IMR-90 (cell line): ENCODE results near the gene DMAC2. TPM values are rescaled to one million over a fixed set of nuclear protein-coding genes. Genes with fewer than 3 reads are reported as not detected.

Experiments
- ATAC-seq: fragments of 200-7000 bp; cut with Tn5 transposase; 2 replicates; pipeline ENCODE4 v1.9.1; 2020; ENCODE audit warnings: low read depth, mild to moderate bottlenecking, moderate library complexity
- BruUV-seq: library from RNA; stranded (reverse); fragments of 400-500 nt; replicated peaks from 2 replicates; lab custom pipeline; 2021; lab: Mats Ljungman, UMichigan
- CTCF ChIA-PET: fragments of 300-600 bp; formaldehyde crosslinking; extraction: SDS; loops from one replicate; lab custom pipeline; 2021; ENCODE audit warnings: antibody characterized with exemption; lab: Yijun Ruan, JAX
- POLR2A ChIA-PET: fragments of 300-600 bp; sonication (Branson Sonifier 250); formaldehyde crosslinking; loops from one replicate; lab custom pipeline; 2022; ENCODE audit warnings: antibody characterized with exemption; ENCODE audit not compliant: unreplicated experiment; lab: Charles Lee
- DNase-seq: peaks from one replicate; pipeline ENCODE4 v3.0.0; 2013
- H2AFZ ChIP-seq: replicated peaks from 2 replicates; pipeline ENCODE3; 2013; ENCODE audit warnings: low read length, mild to moderate bottlenecking; ENCODE audit not compliant: poor library complexity
- H2AK5ac ChIP-seq: 2 replicates; pipeline ENCODE4 v1.6.1; 2013; ENCODE audit warnings: low read depth, low read length, inconsistent platforms
- H2AK9ac ChIP-seq: replicated peaks from 2 replicates; pipeline ENCODE3; 2013; ENCODE audit warnings: mild to moderate bottlenecking, low read depth, low read length, moderate library complexity; ENCODE audit not compliant: poor library complexity
- H2BK120ac ChIP-seq: 2 replicates; pipeline ENCODE4 v1.6.1; 2013; ENCODE audit warnings: low read depth, low read length, inconsistent platforms
- H2BK15ac ChIP-seq: 3 replicates; pipeline ENCODE4 v1.6.1; 2013; ENCODE audit warnings: low read depth, low read length, inconsistent platforms
- H2BK20ac ChIP-seq: 2 replicates; pipeline ENCODE4 v1.6.1; 2013; ENCODE audit warnings: low read depth, mild to moderate bottlenecking, inconsistent platforms, low read length, moderate library complexity
- H2BK5ac ChIP-seq: 2 replicates; pipeline ENCODE4 v1.6.1; 2013; ENCODE audit warnings: mild to moderate bottlenecking, low read depth, low read length, inconsistent platforms; ENCODE audit not compliant: poor library complexity, severe bottlenecking
- H3K14ac ChIP-seq: replicated peaks from 2 replicates; pipeline ENCODE4 v1.6.1; 2013; ENCODE audit warnings: low read depth, low read length, inconsistent platforms
- H3K18ac ChIP-seq: 2 replicates; pipeline ENCODE4 v1.6.1; 2013; ENCODE audit warnings: low read depth, low read length, control low read depth
- H3K23ac ChIP-seq: 2 replicates; pipeline ENCODE4 v1.6.1; 2013; ENCODE audit warnings: low read depth, low read length, inconsistent platforms
- H3K27ac ChIP-seq: 2 replicates; pipeline ENCODE4 v1.5.1; 2013; ENCODE audit warnings: mild to moderate bottlenecking, control low read depth, low read length; ENCODE audit not compliant: insufficient read depth
- H3K27me3 ChIP-seq: 2 replicates; pipeline ENCODE4 v1.6.1; 2013; ENCODE audit warnings: low read length; ENCODE audit not compliant: control insufficient read depth, insufficient read depth
- H3K36me3 ChIP-seq: 2 replicates; pipeline ENCODE4 v1.6.1; 2013; ENCODE audit warnings: low read length, mixed read lengths; ENCODE audit not compliant: control insufficient read depth, insufficient read depth
- H3K4ac ChIP-seq: 2 replicates; pipeline ENCODE4 v1.6.1; 2013; ENCODE audit warnings: low read depth, low read length, inconsistent platforms
- H3K4me1 ChIP-seq: 2 replicates; pipeline ENCODE4 v1.6.1; 2013; ENCODE audit warnings: low read length, mixed read lengths; ENCODE audit not compliant: control insufficient read depth, insufficient read depth
- H3K4me2 ChIP-seq: 2 replicates; pipeline ENCODE4 v1.6.1; 2013; ENCODE audit warnings: low read depth, mild to moderate bottlenecking, control low read depth, low read length, moderate library complexity
- H3K4me3 ChIP-seq: 2 replicates; pipeline ENCODE4 v1.5.1; 2013; ENCODE audit warnings: low read depth, mild to moderate bottlenecking, control low read depth, low read length, moderate library complexity; ENCODE audit not compliant: insufficient read depth
- H3K56ac ChIP-seq: 2 replicates; pipeline ENCODE4 v1.6.1; 2013; ENCODE audit warnings: low read length, inconsistent platforms; ENCODE audit not compliant: insufficient read depth; ENCODE audit errors: extremely low read depth
- H3K79me1 ChIP-seq, 2 experiments: 2 replicates each; pipeline ENCODE4 v1.6.1; 2013; ENCODE audit warnings: low read length in 2 of 2, inconsistent platforms in 1 of 2, low read depth in 1 of 2
- H3K9ac ChIP-seq: 2 replicates; pipeline ENCODE4 v1.6.1; 2013; ENCODE audit warnings: low read depth, low read length, control low read depth
- H3K9me1 ChIP-seq: 2 replicates; pipeline ENCODE4 v1.6.1; 2013; ENCODE audit warnings: low read length, inconsistent platforms; ENCODE audit not compliant: insufficient read depth
- H3K9me3 ChIP-seq: 2 replicates; pipeline ENCODE4 v1.6.1; 2013; ENCODE audit warnings: low read length; ENCODE audit not compliant: control insufficient read depth, insufficient read depth
- H4K20me1 ChIP-seq: 2 replicates; pipeline ENCODE4 v1.6.1; 2013; ENCODE audit warnings: low read length, inconsistent platforms; ENCODE audit not compliant: insufficient read depth
- H4K5ac ChIP-seq: 2 replicates; pipeline ENCODE4 v1.6.1; 2013; ENCODE audit warnings: mild to moderate bottlenecking, low read depth, low read length, control low read depth
- H4K8ac ChIP-seq, 2 experiments: 2 replicates each; pipeline ENCODE4 v1.6.1; 2013; ENCODE audit warnings: low read depth in 2 of 2, low read length in 2 of 2, control low read depth in 1 of 2, inconsistent platforms in 1 of 2
- H4K91ac ChIP-seq: 2 replicates; pipeline ENCODE4 v1.6.1; 2013; ENCODE audit warnings: low read depth, low read length, inconsistent platforms; ENCODE audit not compliant: insufficient read depth
- CHD1 ChIP-seq: IDR thresholded peaks from 2 replicates; pipeline ENCODE4 v1.6.1; 2012; ENCODE audit warnings: low read depth, low read length, improper control_type of control experiment
- CTCF ChIP-seq: conservative IDR thresholded peaks from 2 replicates; pipeline ENCODE4 v1.5.1; 2012; ENCODE audit warnings: mild to moderate bottlenecking, low read depth, low read length, improper control_type of control experiment
- MAFK ChIP-seq: IDR thresholded peaks from 2 replicates; pipeline ENCODE4 v1.6.1; 2012; ENCODE audit warnings: low read depth, low read length, improper control_type of control experiment
- MXI1 ChIP-seq: IDR thresholded peaks from 2 replicates; pipeline ENCODE4 v1.6.1; 2012; ENCODE audit warnings: low read depth, mild to moderate bottlenecking, low read length, moderate library complexity, borderline replicate concordance
- NFE2L2 ChIP-seq: fragments of 150-350 bp; IDR thresholded peaks from 2 replicates; pipeline ENCODE4 v1.6.1; 2016; ENCODE audit warnings: low read depth, mild to moderate bottlenecking, low read length
- RAD21 ChIP-seq: IDR thresholded peaks from 2 replicates; pipeline ENCODE4 v1.6.1; 2012; ENCODE audit warnings: low read length, improper control_type of control experiment
- RCOR1 ChIP-seq: IDR thresholded peaks from 2 replicates; pipeline ENCODE4 v1.6.1; 2012; ENCODE audit warnings: mild to moderate bottlenecking, low read length, improper control_type of control experiment; ENCODE audit not compliant: insufficient replicate concordance
- WGBS, 2 experiments: methylation state at CpG; one replicate each; pipeline versions ENCODE4 v1.1.5 to v1.1.7; 2013; ENCODE audit warnings: missing lambda C conversion rate in 2 of 2; ENCODE audit not compliant: insufficient read length in 1 of 2; ENCODE audit errors: extremely low coverage in 2 of 2; 5-methylcytosine and 5-hydroxymethylcytosine counted together
- dilution Hi-C: fragments of 300-500 bp; cut with HindIII; formaldehyde crosslinking; loops from one replicate; pipeline ENCODE4 v1.14.3; 2018; ENCODE audit warnings: low sequenced_read_pairs; ENCODE audit not compliant: unreplicated experiment
- in situ Hi-C: fragments of 300-500 bp; cut with MboI; formaldehyde crosslinking; loops from 3 replicates; pipeline ENCODE4 v1.14.3; 2019; ENCODE audit warnings: low sequenced_read_pairs, inconsistent platforms, mixed read lengths
- intact Hi-C: fragments of 100-400 bp; cut with micrococcal nuclease; formaldehyde crosslinking; loops from 2 replicates; pipeline ENCODE4 v1.10.0; 2022
- polyA plus RNA-seq, 3 experiments: library from polyadenylated mRNA; depleted of rRNA; stranded (reverse); fragments of >200 nt; gene quantifications; 2 replicates each; pipeline ENCODE4 v1.2.3, GENCODE V29; 2012; ENCODE audit warnings: low replicate concordance in 1 of 3
- total RNA-seq: library from RNA; depleted of rRNA; stranded (reverse); fragments of >200 nt; gene quantifications from 2 replicates; pipeline ENCODE4 v1.2.3, GENCODE V29; 2012

Gene DMAC2
- total and polyA plus RNA-seq, 2 of the 4 experiments (the other 2 are of a cell fraction): 52.5 to 72.2 TPM

DNA sequence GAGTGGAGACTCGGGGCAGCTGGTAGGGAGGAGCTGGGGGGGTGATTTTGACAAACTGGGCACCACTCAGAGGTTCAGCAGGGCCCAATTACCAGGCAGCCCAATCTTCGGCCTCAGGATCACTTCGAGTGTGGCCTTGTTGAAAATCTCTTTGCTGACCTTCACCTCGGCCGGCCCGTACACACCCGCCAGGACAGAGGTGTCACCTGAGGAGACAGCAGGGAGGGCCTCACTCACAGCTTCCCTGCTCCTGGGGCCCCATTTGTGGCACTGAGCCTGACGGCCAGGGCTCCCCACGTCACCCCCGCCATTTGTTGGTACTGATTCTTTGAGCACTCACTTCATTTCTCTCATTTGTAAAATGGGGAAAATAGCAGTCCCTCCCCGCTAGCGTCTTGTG is 46.9 kb downstream of the DMAC2 start:
- Histone ChIP-seq H3K9me1 (no peaks in the 10 kb centered on the region), H2BK15ac (no peak overlapping the region), H4K5ac (no peak overlapping the region), H3K9ac (no peak overlapping the region), H2AK9ac (no peak overlapping the region), H3K4ac (no peak overlapping the region), H4K8ac (no peak overlapping the region), H3K27me3 (no peaks in the 10 kb centered on the region), H3K23ac (no peak overlapping the region), H3K36me3 (peaks cover 21% of the 10 kb centered on the region), H3K4me1 (no peaks in the 10 kb centered on the region), H2BK120ac (no peak overlapping the region), H3K79me1 (peaks cover 3 to 8% of the 10 kb centered on the region in 2 experiments; a peak in 3 of 4 replicates), H3K56ac (no peak overlapping the region), H4K91ac (no peak overlapping the region), H2BK5ac (no peak overlapping the region), H4K20me1 (no peaks in the 10 kb centered on the region), H3K4me3 (no peak overlapping the region), H3K4me2 (no peak overlapping the region), H2BK20ac (no peak overlapping the region), H3K9me3 (no peaks in the 10 kb centered on the region), H2AFZ (no peak overlapping the region), H3K14ac (no peak overlapping the region), H2AK5ac (no peak overlapping the region), H3K27ac (no peak overlapping the region), H3K18ac (no peak overlapping the region)
- no TSS peak for BruUV-seq
- DNase-seq (no peak), ATAC-seq (no peak)
- intact Hi-C loops (no loop called here), dilution Hi-C loops (no loop called here), in situ Hi-C loops (no loop called here)
- ChIA-PET CTCF (no interaction called here), POLR2A (no interaction called here)
- no peak for TF ChIP-seq RCOR1
- no peak for TF ChIP-seq MXI1
- TF ChIP-seq MAFK: no peak
- TF ChIP-seq CHD1: no peak
- TF ChIP-seq NFE2L2: no peak
- TF ChIP-seq CTCF: no peak
- TF ChIP-seq RAD21: no peak
- WGBS, 2 experiments: 90% methylated on average over 7 of the region's 12 CpGs; no CpG with 5 or more reads in 1 of the 2 experiments
